ENCODE results near the gene SLC29A2.
A peak's percentile ranks its signal among the peaks of the same experiment; 100 is the strongest.

Gene SLC29A2

DNA sequence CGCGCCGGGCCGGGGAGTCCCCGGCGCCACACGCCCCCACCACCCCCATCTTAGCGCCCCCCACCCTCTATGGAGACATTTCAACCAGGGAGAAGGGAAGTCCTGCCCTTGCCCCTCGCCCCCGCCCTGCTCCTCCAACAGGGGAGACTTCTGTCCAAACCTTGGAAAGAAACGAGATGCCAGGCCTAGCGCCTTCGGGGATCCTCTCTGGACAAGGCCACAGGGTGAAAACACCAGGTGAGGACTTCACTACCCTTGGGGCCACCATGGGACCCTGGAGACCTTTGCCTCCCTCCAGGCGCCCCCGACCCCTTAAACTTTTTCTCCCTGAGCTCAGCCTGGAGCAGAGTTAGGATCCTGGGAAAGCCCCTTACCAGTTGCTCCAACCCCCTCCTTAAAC, 37.7 kb upstream of the SLC29A2 start:
- Histone ChIP-seq H3K9me3 (ENCODE audit: control extremely low read depth in 1 of 5, control insufficient read depth in 4 of 5, insufficient read depth in 2 of 5, low read depth in 1 of 5, low read length in 4 of 5) (no peaks in the 10 kb centered on the region), H3K27ac (ENCODE audit: insufficient read depth in 1 of 2, low read depth in 1 of 2, low read length in 2 of 2, poor library complexity in 1 of 2, severe bottlenecking in 2 of 2) (no peak overlapping the region), H3K27me3 (replicated peaks in 2 of 5; ENCODE audit: control insufficient read depth in 4 of 5, insufficient read depth in 5 of 5, low read length in 4 of 5) (peaks cover 3 to 66% (median 25%) of the 10 kb centered on the region in 5 experiments), H3K36me3 (ENCODE audit: control insufficient read depth in 4 of 4, insufficient read depth in 4 of 4, low read length in 3 of 4) (no peaks in the 10 kb centered on the region), H3K4me3 (ENCODE audit: control insufficient read depth in 1 of 7, extremely low read depth in 1 of 7, insufficient read depth in 4 of 7, low read depth in 2 of 7, low read length in 6 of 7) (peak overlapping the region in 1 of 7 experiments; percentile 36), H3K4me1 (ENCODE audit: control extremely low read depth in 1 of 4, control insufficient read depth in 4 of 4, insufficient read depth in 4 of 4, low read length in 3 of 4) (peaks cover 0 to 9% (median 6%) of the 10 kb centered on the region in 4 experiments)
- DNase-seq, result no peak
- CTCF ChIA-PET, result interaction anchor here (1.0 to 6.3 kb wide), 10 partner anchors 7 to 270 kb away, joined by 3 to 49 read pairs (median 16); partner anchors contain the start of genes MRPL11, RBM4B and TMEM151A
- POLR2A ChIA-PET, result no interaction called here
- 24% methylated on average over 3 of the region's 15 CpGs for WGBS (ENCODE audit: insufficient coverage)

- ChIA-PET POLR2A (no interaction called here), CTCF (interaction anchor here (1.0 to 6.3 kb wide), 10 partner anchors 8 to 271 kb away, joined by 3 to 49 read pairs (median 16); partner anchors contain the start of genes MRPL11, RBM4B and TMEM151A)
- H3K27me3 ChIP-seq (replicated peaks in 2 of 5; ENCODE audit: control insufficient read depth in 4 of 5, insufficient read depth in 5 of 5, low read length in 4 of 5), result peaks cover 2 to 65% (median 26%) of the 10 kb centered on the region in 5 experiments
- no peaks in the 10 kb centered on the region for H3K36me3 ChIP-seq (ENCODE audit: control insufficient read depth in 4 of 4, insufficient read depth in 4 of 4, low read length in 3 of 4)
- H3K4me3 ChIP-seq (ENCODE audit: control insufficient read depth in 1 of 7, extremely low read depth in 1 of 7, insufficient read depth in 4 of 7, low read depth in 2 of 7, low read length in 6 of 7), result peak overlapping the region in 5 of 7 experiments; percentile 14 to 48 (median 25)
- no peaks in the 10 kb centered on the region for H3K9me3 ChIP-seq (ENCODE audit: control extremely low read depth in 1 of 5, control insufficient read depth in 4 of 5, insufficient read depth in 2 of 5, low read depth in 1 of 5, low read length in 4 of 5)
- WGBS (ENCODE audit: insufficient coverage), result 0% methylated on average over 49 of the region's 63 CpGs
- H3K4me1 ChIP-seq (ENCODE audit: control extremely low read depth in 1 of 4, control insufficient read depth in 4 of 4, insufficient read depth in 4 of 4, low read length in 3 of 4), result peaks cover 0 to 9% (median 6%) of the 10 kb centered on the region in 4 experiments
- H3K27ac ChIP-seq (ENCODE audit: insufficient read depth in 1 of 2, low read depth in 1 of 2, low read length in 2 of 2, poor library complexity in 1 of 2, severe bottlenecking in 2 of 2), result no peak overlapping the region
- peak; percentile 88 to 94 (median 91) for DNase-seq
Measured at GRCh38 chr11:66408488-66409214, 37.1 kb upstream of the SLC29A2 start.

GRCh38 chr11:66407651-66408050, 36.1 kb upstream of the SLC29A2 start:
- H3K4me3 ChIP-seq (ENCODE audit: control insufficient read depth in 1 of 7, extremely low read depth in 1 of 7, insufficient read depth in 4 of 7, low read depth in 2 of 7, low read length in 6 of 7), result no peak overlapping the region
- POLR2A ChIA-PET, result no interaction called here
- H3K9me3 ChIP-seq (ENCODE audit: control extremely low read depth in 1 of 5, control insufficient read depth in 4 of 5, insufficient read depth in 2 of 5, low read depth in 1 of 5, low read length in 4 of 5), result no peaks in the 10 kb centered on the region
- no peaks in the 10 kb centered on the region for H3K36me3 ChIP-seq (ENCODE audit: control insufficient read depth in 4 of 4, insufficient read depth in 4 of 4, low read length in 3 of 4)
- peaks cover 2 to 65% (median 25%) of the 10 kb centered on the region in 5 experiments for H3K27me3 ChIP-seq (replicated peaks in 2 of 5; ENCODE audit: control insufficient read depth in 4 of 5, insufficient read depth in 5 of 5, low read length in 4 of 5)
- peaks cover 0 to 9% (median 6%) of the 10 kb centered on the region in 4 experiments for H3K4me1 ChIP-seq (ENCODE audit: control extremely low read depth in 1 of 4, control insufficient read depth in 4 of 4, insufficient read depth in 4 of 4, low read length in 3 of 4)
- DNase-seq, result no peak
- WGBS (ENCODE audit: insufficient coverage), result 76% methylated on average over 4 of the region's 5 CpGs
- no peak overlapping the region for H3K27ac ChIP-seq (ENCODE audit: insufficient read depth in 1 of 2, low read depth in 1 of 2, low read length in 2 of 2, poor library complexity in 1 of 2, severe bottlenecking in 2 of 2)
- CTCF ChIA-PET, result interaction anchor here (0.8 to 6.3 kb wide), 14 partner anchors 9 to 272 kb away, joined by 3 to 49 read pairs (median 4); partner anchors contain the start of genes DPP3, MRPL11 and RBM4B

- no peak for DNase-seq
- no peaks in the 10 kb centered on the region for H3K4me1 ChIP-seq (ENCODE audit: control extremely low read depth in 1 of 4, control insufficient read depth in 4 of 4, insufficient read depth in 4 of 4, low read length in 3 of 4)
- no peak overlapping the region for H3K4me3 ChIP-seq (ENCODE audit: control insufficient read depth in 1 of 7, extremely low read depth in 1 of 7, insufficient read depth in 4 of 7, low read depth in 2 of 7, low read length in 6 of 7)
- H3K27ac ChIP-seq (ENCODE audit: insufficient read depth in 1 of 2, low read depth in 1 of 2, low read length in 2 of 2, poor library complexity in 1 of 2, severe bottlenecking in 2 of 2), result no peak overlapping the region
- ChIA-PET CTCF (interaction anchor here (0.6 to 1.5 kb wide), 3 partner anchors 10 to 297 kb away, joined by 3 to 4 read pairs (median 3); no protein-coding TSS in a partner anchor), POLR2A (no interaction called here)
- H3K27me3 ChIP-seq (replicated peaks in 2 of 5; ENCODE audit: control insufficient read depth in 4 of 5, insufficient read depth in 5 of 5, low read length in 4 of 5), result peaks cover 0 to 20% (median 0%) of the 10 kb centered on the region in 5 experiments
- H3K36me3 ChIP-seq (ENCODE audit: control insufficient read depth in 4 of 4, insufficient read depth in 4 of 4, low read length in 3 of 4), result no peaks in the 10 kb centered on the region
- WGBS (ENCODE audit: insufficient coverage), result no CpG with 5 or more reads among the region's 3 CpGs
- no peaks in the 10 kb centered on the region for H3K9me3 ChIP-seq (ENCODE audit: control extremely low read depth in 1 of 5, control insufficient read depth in 4 of 5, insufficient read depth in 2 of 5, low read depth in 1 of 5, low read length in 4 of 5)
Measured at GRCh38 chr11:66393954-66394353, 22.4 kb upstream of the SLC29A2 start.

DNA sequence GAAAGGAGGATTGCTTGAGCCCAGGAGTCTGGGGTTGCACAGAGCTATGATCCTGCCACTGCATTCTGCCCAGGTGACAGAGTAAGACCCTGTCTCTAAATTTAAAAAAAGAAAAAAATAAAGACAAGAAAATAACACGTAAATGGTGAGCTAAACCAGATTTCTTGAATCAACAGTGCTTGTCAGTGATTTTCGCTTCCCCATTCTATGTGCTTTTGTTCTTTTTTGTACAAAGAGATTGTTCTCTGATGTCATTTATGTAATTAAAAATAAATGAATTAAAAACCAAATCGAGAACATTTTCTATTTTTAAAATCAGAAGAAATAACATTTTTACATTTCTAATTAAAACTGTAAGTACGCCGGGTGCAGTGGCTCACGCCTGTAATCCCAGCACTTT, 19.8 kb upstream of the SLC29A2 start:
- Histone ChIP-seq H3K27ac (ENCODE audit: insufficient read depth in 1 of 2, low read depth in 1 of 2, low read length in 2 of 2, poor library complexity in 1 of 2, severe bottlenecking in 2 of 2) (no peak overlapping the region), H3K9me3 (ENCODE audit: control extremely low read depth in 1 of 5, control insufficient read depth in 4 of 5, insufficient read depth in 2 of 5, low read depth in 1 of 5, low read length in 4 of 5) (no peaks in the 10 kb centered on the region), H3K27me3 (replicated peaks in 2 of 5; ENCODE audit: control insufficient read depth in 4 of 5, insufficient read depth in 5 of 5, low read length in 4 of 5) (peaks cover 0 to 21% (median 2%) of the 10 kb centered on the region in 5 experiments), H3K4me1 (ENCODE audit: control extremely low read depth in 1 of 4, control insufficient read depth in 4 of 4, insufficient read depth in 4 of 4, low read length in 3 of 4) (peaks cover 0 to 4% (median 2%) of the 10 kb centered on the region in 4 experiments), H3K4me3 (ENCODE audit: control insufficient read depth in 1 of 7, extremely low read depth in 1 of 7, insufficient read depth in 4 of 7, low read depth in 2 of 7, low read length in 6 of 7) (no peak overlapping the region), H3K36me3 (ENCODE audit: control insufficient read depth in 4 of 4, insufficient read depth in 4 of 4, low read length in 3 of 4) (no peaks in the 10 kb centered on the region)
- POLR2A ChIA-PET, result no interaction called here
- no peak for DNase-seq
- CTCF ChIA-PET, result interaction anchor here (5.6 kb wide), 1 partner anchor 17 kb away, joined by 30 read pairs; no protein-coding TSS in a partner anchor
- 80% methylated on average over 1 of the region's 6 CpGs for WGBS (ENCODE audit: insufficient coverage)

DNA sequence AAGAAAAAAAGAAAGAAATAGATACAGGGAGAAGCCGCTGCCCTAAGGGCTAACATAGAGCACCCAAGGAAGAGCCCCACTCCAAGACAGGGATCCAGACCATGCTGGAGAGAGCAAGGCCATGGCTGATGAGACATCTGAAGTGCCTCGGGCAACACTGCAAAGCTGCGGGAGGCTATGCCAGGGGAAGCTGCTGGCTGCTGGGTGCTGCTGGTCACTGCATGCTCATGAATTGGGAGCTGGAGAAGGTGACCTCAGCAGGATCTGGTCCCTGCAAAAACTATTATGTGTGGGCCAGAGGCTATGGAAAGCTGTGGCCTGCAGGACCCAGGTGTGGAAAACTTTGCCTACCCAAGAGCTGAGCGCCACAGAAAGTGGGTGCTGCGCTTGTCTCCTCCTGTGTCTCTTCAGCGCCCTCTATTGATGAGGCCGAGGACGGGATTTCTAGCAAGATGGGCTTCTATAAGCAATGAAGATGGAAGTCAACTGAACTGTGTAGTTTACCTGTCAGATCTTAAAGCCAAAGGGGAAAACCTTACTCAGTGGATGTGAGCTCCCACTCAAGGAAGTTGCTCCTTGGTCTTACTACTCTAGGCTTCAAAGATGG, 17.3 kb upstream of the SLC29A2 start:
- H3K4me1 ChIP-seq (ENCODE audit: control extremely low read depth in 1 of 4, control insufficient read depth in 4 of 4, insufficient read depth in 4 of 4, low read length in 3 of 4), result peaks cover 0 to 7% (median 4%) of the 10 kb centered on the region in 4 experiments
- ChIA-PET POLR2A (interaction anchor here (1.2 kb wide), 1 partner anchor 50 kb away, joined by 4 read pairs; the partner anchor contains the start of gene MRPL11), CTCF (interaction anchor here (0.5 to 5.6 kb wide), 22 partner anchors 9 to 657 kb away, joined by 3 to 30 read pairs (median 4); partner anchors contain the start of gene SLC29A2)
- H3K36me3 ChIP-seq (ENCODE audit: control insufficient read depth in 4 of 4, insufficient read depth in 4 of 4, low read length in 3 of 4), result no peaks in the 10 kb centered on the region
- H3K4me3 ChIP-seq (ENCODE audit: control insufficient read depth in 1 of 7, extremely low read depth in 1 of 7, insufficient read depth in 4 of 7, low read depth in 2 of 7, low read length in 6 of 7), result no peak overlapping the region
- WGBS (ENCODE audit: insufficient coverage), result 42% methylated on average over 7 of the region's 8 CpGs
- H3K27me3 ChIP-seq (replicated peaks in 2 of 5; ENCODE audit: control insufficient read depth in 4 of 5, insufficient read depth in 5 of 5, low read length in 4 of 5), result peaks cover 0 to 13% (median 1%) of the 10 kb centered on the region in 5 experiments
- DNase-seq, result peak; percentile 77 to 91 (median 86)
- H3K27ac ChIP-seq (ENCODE audit: insufficient read depth in 1 of 2, low read depth in 1 of 2, low read length in 2 of 2, poor library complexity in 1 of 2, severe bottlenecking in 2 of 2), result no peak overlapping the region
- H3K9me3 ChIP-seq (ENCODE audit: control extremely low read depth in 1 of 5, control insufficient read depth in 4 of 5, insufficient read depth in 2 of 5, low read depth in 1 of 5, low read length in 4 of 5), result no peaks in the 10 kb centered on the region

Data from common myeloid progenitor, CD34-positive (primary cell).